ENCODE results near the gene UBE2G1. TPM values are rescaled to one million over a fixed set of nuclear protein-coding genes. Genes with fewer than 3 reads are reported as not detected.

Gene UBE2G1
- total and polyA plus RNA-seq, 2 of the 13 experiments (the other 11 are each of a cell fraction or from before 2014, with no cell fraction given): 27.9 to 42.6 TPM

DNA sequence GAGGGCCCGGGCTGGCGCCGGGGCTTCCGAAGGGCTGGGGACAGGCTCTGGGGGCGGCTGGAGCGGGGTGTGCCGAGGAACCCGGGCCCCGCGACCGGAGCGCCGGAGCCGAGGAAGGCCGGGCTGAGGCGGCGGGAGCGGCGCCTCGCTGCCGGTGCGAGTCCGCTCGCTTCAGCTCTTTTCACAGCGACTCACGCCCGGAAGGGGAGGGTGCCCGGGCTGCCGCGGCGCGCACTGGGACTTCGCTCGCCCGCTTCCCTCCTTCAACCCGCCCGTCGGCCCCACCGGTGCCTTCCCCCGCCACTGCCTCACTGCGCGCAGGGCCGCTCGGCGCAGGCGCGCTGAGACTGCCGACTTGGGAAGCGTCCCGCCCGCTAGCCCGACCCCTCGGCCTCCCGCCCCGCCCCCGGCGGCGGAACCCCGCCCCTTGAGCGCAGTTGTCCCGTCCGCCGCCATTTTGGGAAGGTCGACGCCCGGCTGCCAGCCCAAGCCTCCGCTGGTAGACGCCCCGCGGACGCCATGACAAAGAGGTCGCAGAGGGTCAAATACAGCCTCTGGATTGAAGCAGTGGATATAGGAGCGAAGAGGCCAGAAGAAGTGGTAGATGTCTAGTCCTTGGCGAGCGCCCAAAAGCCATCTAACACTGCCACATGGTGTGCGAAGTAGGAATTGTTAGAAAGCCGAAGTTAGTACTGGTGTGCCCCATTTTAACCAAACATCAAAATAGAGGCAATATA is at the start of gene UBE2G1 (continued):
- TF ChIP-seq, protein P1, sequence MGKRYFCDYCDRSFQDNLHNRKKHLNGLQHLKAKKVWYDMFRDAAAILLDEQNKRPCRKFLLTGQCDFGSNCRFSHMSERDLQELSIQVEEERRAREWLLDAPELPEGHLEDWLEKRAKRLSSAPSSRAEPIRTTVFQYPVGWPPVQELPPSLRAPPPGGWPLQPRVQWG (CRISPR knock-in tag; IDR thresholded peaks at IDR 0.05; ENCODE audit: borderline replicate concordance, low read depth): no peak
- TF ChIP-seq, protein P2, sequence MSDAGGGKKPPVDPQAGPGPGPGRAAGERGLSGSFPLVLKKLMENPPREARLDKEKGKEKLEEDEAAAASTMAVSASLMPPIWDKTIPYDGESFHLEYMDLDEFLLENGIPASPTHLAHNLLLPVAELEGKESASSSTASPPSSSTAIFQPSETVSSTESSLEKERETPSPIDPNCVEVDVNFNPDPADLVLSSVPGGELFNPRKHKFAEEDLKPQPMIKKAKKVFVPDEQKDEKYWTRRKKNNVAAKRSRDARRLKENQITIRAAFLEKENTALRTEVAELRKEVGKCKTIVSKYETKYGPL (CRISPR knock-in tag; IDR thresholded peaks at IDR 0.05): peak; percentile 10; the same call in 1 of the 2 replicates
- TF ChIP-seq NR2F1 (CRISPR knock-in tag; IDR thresholded peaks at IDR 0.05) (peak; percentile 12 to 69; a peak in 3 of 4 replicates), RXRB (CRISPR knock-in tag; IDR thresholded peaks at IDR 0.05; ENCODE audit: borderline replicate concordance) (peak; percentile 67; the same call in 1 of the 2 replicates), GATA4 (IDR thresholded peaks at IDR 0.05; ENCODE audit: borderline replicate concordance, low read depth) (0 out of 2 replicates have a peak, but pooled peaks have one; percentile 45), ZNF160 (CRISPR knock-in tag; IDR thresholded peaks at IDR 0.05) (peak; percentile 20; the same call in 1 of the 2 replicates), KAT8 (CRISPR knock-in tag; IDR thresholded peaks at IDR 0.05) (peak; percentile 75), ERF (CRISPR knock-in tag; IDR thresholded peaks at IDR 0.05) (peak; percentile 68), ZNF75D (CRISPR knock-in tag; IDR thresholded peaks at IDR 0.05; ENCODE audit: borderline replicate concordance) (no peak), HNF4G (IDR thresholded peaks at IDR 0.05; ENCODE audit: borderline replicate concordance, low read depth, low read length) (no peak), HNF4G (CRISPR knock-in tag; IDR thresholded peaks at IDR 0.05; ENCODE audit: borderline replicate concordance, low read depth) (peak; percentile 44; the same call in 1 of the 2 replicates), MBD4 (IDR thresholded peaks at IDR 0.05; ENCODE audit: borderline replicate concordance, low read length) (no peak), HES4 (CRISPR knock-in tag; IDR thresholded peaks at IDR 0.05; ENCODE audit: borderline replicate concordance) (no peak), ZNF703 (CRISPR knock-in tag; IDR thresholded peaks at IDR 0.05; ENCODE audit: borderline replicate concordance) (0 out of 2 replicates have a peak, but pooled peaks have one; percentile 4), ZNF350 (CRISPR knock-in tag; IDR thresholded peaks at IDR 0.05; ENCODE audit: borderline replicate concordance, low read depth) (peak; percentile 71), HMG20A (CRISPR knock-in tag; IDR thresholded peaks at IDR 0.05; ENCODE audit: borderline replicate concordance) (no peak), DR1 (CRISPR knock-in tag; IDR thresholded peaks at IDR 0.05) (peak; percentile 29; the same call in 1 of the 2 replicates), ZNF343 (CRISPR knock-in tag; IDR thresholded peaks at IDR 0.05) (0 out of 2 replicates have a peak, but pooled peaks have one; percentile 27), ZFP36L1 (CRISPR knock-in tag; IDR thresholded peaks at IDR 0.05) (no peak), XBP1 (CRISPR knock-in tag; IDR thresholded peaks at IDR 0.05) (no peak), ZNF430 (CRISPR knock-in tag; IDR thresholded peaks at IDR 0.05) (0 out of 2 replicates have a peak, but pooled peaks have one; percentile 74), SMC3 (IDR thresholded peaks at IDR 0.05; ENCODE audit: low read length) (peak; percentile 59; the same call in 1 of the 2 replicates)
- TF ChIP-seq, protein P3, sequence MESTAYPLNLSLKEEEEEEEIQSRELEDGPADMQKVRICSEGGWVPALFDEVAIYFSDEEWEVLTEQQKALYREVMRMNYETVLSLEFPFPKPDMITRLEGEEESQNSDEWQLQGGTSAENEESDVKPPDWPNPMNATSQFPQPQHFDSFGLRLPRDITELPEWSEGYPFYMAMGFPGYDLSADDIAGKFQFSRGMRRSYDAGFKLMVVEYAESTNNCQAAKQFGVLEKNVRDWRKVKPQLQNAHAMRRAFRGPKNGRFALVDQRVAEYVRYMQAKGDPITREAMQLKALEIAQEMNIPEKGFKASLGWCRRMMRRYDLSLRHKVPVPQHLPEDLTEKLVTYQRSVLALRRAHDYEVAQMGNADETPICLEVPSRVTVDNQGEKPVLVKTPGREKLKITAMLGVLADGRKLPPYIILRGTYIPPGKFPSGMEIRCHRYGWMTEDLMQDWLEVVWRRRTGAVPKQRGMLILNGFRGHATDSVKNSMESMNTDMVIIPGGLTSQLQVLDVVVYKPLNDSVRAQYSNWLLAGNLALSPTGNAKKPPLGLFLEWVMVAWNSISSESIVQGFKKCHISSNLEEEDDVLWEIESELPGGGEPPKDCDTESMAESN (CRISPR knock-in tag; conservative IDR thresholded peaks at IDR 0.05): peak; percentile 86; the same call in 1 of the 2 replicates
- TF ChIP-seq, protein P4, sequence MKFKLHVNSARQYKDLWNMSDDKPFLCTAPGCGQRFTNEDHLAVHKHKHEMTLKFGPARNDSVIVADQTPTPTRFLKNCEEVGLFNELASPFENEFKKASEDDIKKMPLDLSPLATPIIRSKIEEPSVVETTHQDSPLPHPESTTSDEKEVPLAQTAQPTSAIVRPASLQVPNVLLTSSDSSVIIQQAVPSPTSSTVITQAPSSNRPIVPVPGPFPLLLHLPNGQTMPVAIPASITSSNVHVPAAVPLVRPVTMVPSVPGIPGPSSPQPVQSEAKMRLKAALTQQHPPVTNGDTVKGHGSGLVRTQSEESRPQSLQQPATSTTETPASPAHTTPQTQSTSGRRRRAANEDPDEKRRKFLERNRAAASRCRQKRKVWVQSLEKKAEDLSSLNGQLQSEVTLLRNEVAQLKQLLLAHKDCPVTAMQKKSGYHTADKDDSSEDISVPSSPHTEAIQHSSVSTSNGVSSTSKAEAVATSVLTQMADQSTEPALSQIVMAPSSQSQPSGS (CRISPR knock-in tag; IDR thresholded peaks at IDR 0.05): peak; percentile 57
- TF ChIP-seq, protein P5, sequence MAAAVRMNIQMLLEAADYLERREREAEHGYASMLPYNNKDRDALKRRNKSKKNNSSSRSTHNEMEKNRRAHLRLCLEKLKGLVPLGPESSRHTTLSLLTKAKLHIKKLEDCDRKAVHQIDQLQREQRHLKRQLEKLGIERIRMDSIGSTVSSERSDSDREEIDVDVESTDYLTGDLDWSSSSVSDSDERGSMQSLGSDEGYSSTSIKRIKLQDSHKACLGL (CRISPR knock-in tag; IDR thresholded peaks at IDR 0.05): no peak

Measured in HepG2 (cell line).